NT2/D1 (cell line): ENCODE data around the gene SRL.
A peak's percentile ranks its signal among the peaks of the same experiment; 100 is the strongest.

Source experiments
- SUZ12 ChIP-seq: IDR thresholded peaks from 2 replicates; pipeline ENCODE4 v1.6.1; 2011; ENCODE audit not compliant: insufficient read length, insufficient read depth; ENCODE audit errors: extremely low read depth
- YY1 ChIP-seq: IDR thresholded peaks from 2 replicates; pipeline ENCODE4 v1.6.1; 2011; ENCODE audit not compliant: insufficient read length, insufficient read depth
- ZNF274 ChIP-seq: IDR thresholded peaks from 2 replicates; pipeline ENCODE4 v1.6.1; 2011; ENCODE audit warnings: mild to moderate bottlenecking, low read depth, low read length

DNA sequence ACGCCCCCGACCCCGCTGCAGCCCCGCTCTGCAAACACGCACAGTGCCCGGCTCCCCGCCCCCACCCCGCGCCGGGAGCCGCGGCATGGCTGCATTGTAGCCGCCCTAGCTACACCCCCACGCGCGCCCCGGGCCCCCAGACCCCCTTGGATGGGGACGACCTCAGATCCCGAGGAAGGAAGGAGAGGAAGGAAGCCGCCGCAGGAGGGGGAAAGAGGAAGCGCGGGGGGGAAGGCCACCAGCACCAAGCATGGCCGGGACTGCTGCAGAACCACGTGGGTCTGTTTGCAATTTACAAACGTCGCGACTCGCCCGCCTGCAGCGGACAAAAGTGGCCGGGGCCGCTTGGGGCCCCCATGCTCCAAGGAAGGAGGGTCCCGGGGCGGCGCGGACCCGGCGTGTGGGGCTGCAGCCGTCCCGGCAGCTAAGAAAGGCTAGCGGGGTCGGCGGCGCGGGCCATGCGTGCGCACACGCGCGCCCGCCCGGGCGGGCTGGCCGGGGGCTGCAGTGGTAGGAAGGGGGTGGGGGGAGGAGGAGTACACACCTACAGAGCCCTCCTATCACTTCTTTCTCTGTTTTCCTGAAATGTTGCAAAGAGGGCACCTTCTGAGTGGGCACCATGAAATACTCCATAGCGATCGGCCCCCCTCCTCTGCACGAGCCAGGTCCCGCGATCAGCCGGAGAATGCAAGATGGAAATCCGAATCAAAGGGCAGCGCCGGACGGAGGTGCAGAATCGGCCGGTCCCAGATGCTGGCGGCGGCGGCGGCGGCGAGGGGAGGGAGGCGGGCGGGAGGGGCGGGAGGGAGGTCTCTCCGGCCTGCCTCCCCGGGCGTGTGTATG lies 30.5 kb upstream of the SRL start:
- no peak for TF ChIP-seq ZNF274
- TF ChIP-seq YY1, result peak; percentile 33
- TF ChIP-seq SUZ12, result no peak
